Neural cell (in vitro differentiated cells): Measurements from ENCODE around the gene SOX5.

Experiments used
- EP300 ChIP-seq: fragments of 450-650 bp; conservative IDR thresholded peaks from 2 replicates; pipeline ENCODE4 v1.6.1; 2014; ENCODE audit warnings: antibody characterized with exemption, mild to moderate bottlenecking, moderate library complexity; ENCODE audit not compliant: poor library complexity, severe bottlenecking
- EZH2 ChIP-seq: fragments of 200-600, 300-800 bp; shearing (Covaris generic), sonication (generic); IDR thresholded peaks from 2 replicates; pipeline ENCODE4 v1.6.1; 2014; ENCODE audit warnings: antibody characterized with exemption, low read length, borderline replicate concordance, mild to moderate bottlenecking; ENCODE audit not compliant: insufficient read depth, poor library complexity, severe bottlenecking
- SMC3 ChIP-seq: fragments of 450-650 bp; conservative IDR thresholded peaks from 2 replicates; pipeline ENCODE4 v1.6.1; 2014; ENCODE audit warnings: antibody characterized with exemption, mild to moderate bottlenecking, moderate library complexity; ENCODE audit not compliant: poor library complexity
- TF ChIP-seq, protein P1 (sequence below): fragments of 450-650 bp; IDR thresholded peaks from 2 replicates; pipeline ENCODE4 v1.5.1; 2014; ENCODE audit warnings: antibody characterized with exemption, mild to moderate bottlenecking, moderate library complexity; ENCODE audit not compliant: poor library complexity, severe bottlenecking

DNA sequence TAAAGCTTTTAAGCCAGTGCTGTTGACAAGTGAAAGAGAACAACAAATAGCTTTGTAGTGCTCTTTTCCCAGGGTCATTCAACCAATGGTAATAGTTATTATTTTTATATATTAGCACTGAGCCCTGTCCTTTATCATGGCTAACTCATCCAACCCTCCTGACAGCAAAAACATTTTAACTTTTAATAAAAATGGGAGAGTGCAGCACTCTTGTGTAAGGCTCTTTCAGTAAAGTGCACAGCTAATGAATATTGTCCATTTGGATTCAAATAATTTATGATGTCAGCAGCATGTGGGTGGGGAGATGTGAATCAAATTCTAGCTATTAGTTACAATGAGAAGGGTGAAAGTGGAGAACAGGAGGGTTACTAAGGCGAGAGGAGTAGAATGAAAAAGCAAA lies 185.7 kb downstream of the SOX5 start:
- TF ChIP-seq EZH2: no peak
- TF ChIP-seq, protein P1, sequence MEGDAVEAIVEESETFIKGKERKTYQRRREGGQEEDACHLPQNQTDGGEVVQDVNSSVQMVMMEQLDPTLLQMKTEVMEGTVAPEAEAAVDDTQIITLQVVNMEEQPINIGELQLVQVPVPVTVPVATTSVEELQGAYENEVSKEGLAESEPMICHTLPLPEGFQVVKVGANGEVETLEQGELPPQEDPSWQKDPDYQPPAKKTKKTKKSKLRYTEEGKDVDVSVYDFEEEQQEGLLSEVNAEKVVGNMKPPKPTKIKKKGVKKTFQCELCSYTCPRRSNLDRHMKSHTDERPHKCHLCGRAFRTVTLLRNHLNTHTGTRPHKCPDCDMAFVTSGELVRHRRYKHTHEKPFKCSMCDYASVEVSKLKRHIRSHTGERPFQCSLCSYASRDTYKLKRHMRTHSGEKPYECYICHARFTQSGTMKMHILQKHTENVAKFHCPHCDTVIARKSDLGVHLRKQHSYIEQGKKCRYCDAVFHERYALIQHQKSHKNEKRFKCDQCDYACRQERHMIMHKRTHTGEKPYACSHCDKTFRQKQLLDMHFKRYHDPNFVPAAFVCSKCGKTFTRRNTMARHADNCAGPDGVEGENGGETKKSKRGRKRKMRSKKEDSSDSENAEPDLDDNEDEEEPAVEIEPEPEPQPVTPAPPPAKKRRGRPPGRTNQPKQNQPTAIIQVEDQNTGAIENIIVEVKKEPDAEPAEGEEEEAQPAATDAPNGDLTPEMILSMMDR: no peak
- TF ChIP-seq SMC3: no peak
- no peak for TF ChIP-seq EP300
